K562 (cell line): ENCODE results near the gene NAXD. TPM values are rescaled to one million over a fixed set of nuclear protein-coding genes. Genes with fewer than 3 reads are reported as not detected.

Experiments used
- ATAC-seq: fragments of 200-7000 bp; cut with Tn5 transposase; 3 replicates; pipeline ENCODE4 v1.9.1; 2020; ENCODE audit warnings: moderate library complexity
- BruUV-seq: library from RNA; stranded (reverse); fragments of 400-500 nt; replicated peaks from 2 replicates; lab custom pipeline; 2021; lab: Mats Ljungman, UMichigan
- CTCF ChIA-PET: fragments of 300-600 bp; formaldehyde crosslinking; extraction: SDS; loops from one replicate; lab custom pipeline; 2021; ENCODE audit warnings: low intra/inter-chr PET ratio; lab: Yijun Ruan, JAX
- POLR2A ChIA-PET: fragments of 300-600, 350-650 bp; sonication (Branson Sonifier 250); formaldehyde crosslinking; extraction: SDS; loops from one replicate; lab custom pipeline; 2021; ENCODE audit warnings: antibody characterized with exemption, inconsistent platforms; lab: Yijun Ruan, JAX
- DNase-seq, 4 experiments: peaks; one replicate each; pipeline versions ENCODE4 v3.0.0 to v3.0.0-alpha.2; 2011 to 2018; ENCODE audit warnings: low spot score in 3 of 4, mixed read lengths in 3 of 4; ENCODE audit errors: extremely low read depth in 1 of 4
- FAIRE-seq: peaks from 2 replicates; lab custom pipeline; 2011; peaks lifted over from hg19 to GRCh38; lab: Jason Lieb, UNC
- H2AFZ ChIP-seq: 2 replicates; pipeline ENCODE4 v1.6.0; 2011; ENCODE audit warnings: low read depth, low read length, control low read depth, inconsistent platforms
- H3K27ac ChIP-seq: fragments of 200-600 bp; 3 replicates; pipeline ENCODE4 v1.8.0; 2011; ENCODE audit warnings: low read depth, mild to moderate bottlenecking, control low read depth, inconsistent platforms, low read length, moderate library complexity, mixed read lengths; ENCODE audit errors: extremely low read depth
- H3K27me3 ChIP-seq, 2 experiments: fragments of 300-600 bp in 1 of 2; 2 replicates in 1 of 2; 3 replicates in 1 of 2; pipeline versions ENCODE4 v1.6.0 to v1.8.0; 2011; ENCODE audit warnings: inconsistent platforms in 2 of 2, low read length in 2 of 2, mild to moderate bottlenecking in 1 of 2, mixed read lengths in 1 of 2, moderate library complexity in 1 of 2; ENCODE audit not compliant: control insufficient read depth in 2 of 2, insufficient read depth in 2 of 2
- H3K36me3 ChIP-seq: fragments of 300-600 bp; 3 replicates; pipeline ENCODE4 v1.8.0; 2011; ENCODE audit warnings: mild to moderate bottlenecking, low read length, inconsistent platforms; ENCODE audit not compliant: control insufficient read depth, insufficient read depth
- H3K4me1 ChIP-seq, 2 experiments: fragments of 200-600 bp in 1 of 2; replicated peaks in 1 of 2; 2 replicates in 1 of 2; 3 replicates in 1 of 2; pipeline versions ENCODE4 v1.5.1 to v1.8.0; 2011; ENCODE audit warnings: inconsistent platforms in 2 of 2, low read length in 2 of 2, mild to moderate bottlenecking in 1 of 2, mixed read lengths in 1 of 2, moderate library complexity in 1 of 2; ENCODE audit not compliant: control insufficient read depth in 2 of 2, insufficient read depth in 2 of 2
- H3K4me2 ChIP-seq: 2 replicates; pipeline ENCODE4 v1.6.1; 2011; ENCODE audit warnings: low read length, control low read depth, inconsistent platforms, mixed read lengths; ENCODE audit not compliant: insufficient read depth
- H3K4me3 ChIP-seq: fragments of 200-600 bp; sonication (generic), shearing (Covaris generic); 2 replicates; pipeline ENCODE4 v1.5.1; 2016; ENCODE audit warnings: control low read depth, inconsistent platforms
- H3K79me2 ChIP-seq: fragments of 200-600 bp; 3 replicates; pipeline ENCODE4 v1.8.0; 2011; ENCODE audit warnings: low read length, inconsistent platforms; ENCODE audit not compliant: control insufficient read depth, insufficient read depth
- H3K9ac ChIP-seq, 2 experiments: 2 replicates each; pipeline versions ENCODE4 v1.6.0 to v1.6.1; 2011; ENCODE audit warnings: low read depth in 2 of 2, low read length in 2 of 2, control low read depth in 1 of 2, inconsistent platforms in 1 of 2, mild to moderate bottlenecking in 1 of 2, mixed read lengths in 1 of 2; ENCODE audit not compliant: insufficient read depth in 1 of 2
- H3K9me1 ChIP-seq: one replicate; pipeline ENCODE4 v1.6.0; 2011; ENCODE audit warnings: inconsistent platforms, mild to moderate bottlenecking, low read length, moderate library complexity; ENCODE audit not compliant: control insufficient read depth, insufficient read depth
- H3K9me3 ChIP-seq: replicated peaks from 2 replicates; pipeline ENCODE4 v1.5.1; 2011; ENCODE audit warnings: low read depth, low read length, inconsistent platforms; ENCODE audit not compliant: control insufficient read depth, insufficient read depth
- H4K20me1 ChIP-seq: replicated peaks from 2 replicates; pipeline ENCODE4 v1.6.1; 2011; ENCODE audit warnings: low read length, inconsistent platforms, mixed read lengths; ENCODE audit not compliant: control insufficient read depth, insufficient read depth
- EP400 ChIP-seq: fragments of 450-650 bp; IDR thresholded peaks from 2 replicates; pipeline ENCODE4 v1.6.1; 2017; ENCODE audit warnings: antibody characterized with exemption, mild to moderate bottlenecking, moderate library complexity
- NCOA1 ChIP-seq: fragments of 450-650 bp; IDR thresholded peaks from 2 replicates; pipeline ENCODE4 v1.6.1; 2016; ENCODE audit warnings: low read depth
- NCOR1 ChIP-seq: fragments of 450-650 bp; IDR thresholded peaks from 2 replicates; pipeline ENCODE4 v1.6.1; 2016; ENCODE audit warnings: mild to moderate bottlenecking, moderate library complexity
- WHSC1 ChIP-seq: IDR thresholded peaks from one replicate; pipeline ENCODE4 v1.6.1; 2012; ENCODE audit warnings: low read length, control low read depth, inconsistent platforms
- ZNF77 ChIP-seq: fragments of 250-450 bp; sonication (Bioruptor Pico); IDR thresholded peaks from 2 replicates; pipeline ENCODE4 v1.5.0; 2020
- WGBS: fragments of 100-300 bp; shearing (Covaris generic); methylation state at CpG from one replicate; pipeline ENCODE4 v1.1.6; 2016; ENCODE audit warnings: low coverage, mixed read lengths; ENCODE audit not compliant: insufficient coverage; ENCODE audit errors: missing lambda C conversion rate; 5-methylcytosine and 5-hydroxymethylcytosine counted together
- in situ Hi-C: fragments of 300-500 bp; cut with MboI; formaldehyde crosslinking; loops from 4 replicates; pipeline ENCODE4 v1.15.0; 2018; ENCODE audit warnings: inconsistent platforms, mixed read lengths
- intact Hi-C: fragments of 100-400 bp; cut with micrococcal nuclease; formaldehyde crosslinking; loops from 2 replicates; pipeline ENCODE4 v1.14.2; 2022
- polyA plus RNA-seq, 8 experiments: library from polyadenylated mRNA; depleted of rRNA in 4 of 8; stranded (reverse) in 5 of 8; unstranded in 3 of 8; fragments of >200 nt; fragmentation: Nextera tagmentation in 2 of 8; fragmentation: Illumina TruSeq in 1 of 8; extraction: Ambion mirVana in 2 of 8; extraction: Trizol in 1 of 8; gene quantifications; 2 replicates each; pipeline versions ENCODE4 v1.2.1 to v1.2.3, GENCODE V29; 2011 to 2014; ENCODE audit warnings: inconsistent platforms in 1 of 8, missing spikeins in 1 of 8
- total RNA-seq, 7 experiments: library from RNA; depleted of rRNA in 6 of 7; stranded (reverse); fragments of >200 nt in 6 of 7; fragmentation: Illumina TruSeq in 2 of 7; extraction: Trizol in 2 of 7; gene quantifications; 2 replicates each; pipeline versions ENCODE4 v1.2.1 to v1.2.3, GENCODE V29; 2011 to 2021; ENCODE audit warnings: low replicate concordance in 1 of 7

Gene NAXD
- total and polyA plus RNA-seq, 9 of the 15 experiments (the other 6 are each of a cell fraction or from before 2014, with no cell fraction given): 0.59 to 20.6 (median 13.0) TPM

DNA sequence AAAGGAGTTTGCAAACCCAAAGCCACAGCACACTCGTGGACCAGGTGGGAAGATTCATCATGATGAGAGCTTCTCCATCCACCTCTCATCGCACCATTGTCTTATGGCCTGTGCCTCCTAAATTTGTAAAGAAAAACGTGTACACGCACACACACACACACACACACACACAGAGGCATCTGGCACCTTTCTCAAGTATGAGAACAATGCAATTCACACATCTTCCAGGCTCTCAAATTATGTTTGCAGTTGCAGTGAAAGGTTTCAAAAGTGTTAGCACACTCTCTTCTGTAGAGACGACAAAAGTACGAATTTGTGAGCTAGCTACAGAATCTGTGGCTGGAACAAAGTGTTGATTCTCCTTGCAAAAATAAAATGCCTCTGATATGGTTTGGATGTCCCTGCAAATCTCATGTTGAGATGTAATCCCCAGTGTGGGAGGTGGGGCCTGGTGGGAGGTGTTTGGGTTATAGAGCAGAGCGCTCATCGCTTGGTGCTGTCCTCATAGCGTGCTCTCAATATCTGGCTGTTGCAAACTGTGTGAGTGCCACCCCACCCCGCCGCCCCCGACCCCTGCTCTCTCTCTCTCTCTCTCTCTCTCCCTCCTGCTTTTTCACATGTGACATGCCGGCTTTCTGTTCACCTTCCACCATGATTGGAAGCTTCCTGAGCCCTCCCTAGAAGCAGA lies 32.0 kb upstream of the NAXD start:
- no peak overlapping the region for H3K4me2 ChIP-seq
- no peaks in the 10 kb centered on the region for H3K9me1 ChIP-seq
- in situ Hi-C loops (no loop called here), intact Hi-C loops (no loop called here)
- no peak overlapping the region for H3K27ac ChIP-seq
- no peak overlapping the region for H3K4me3 ChIP-seq
- BruUV-seq: no TSS peak
- no peaks in the 10 kb centered on the region for H3K27me3 ChIP-seq
- TF ChIP-seq WHSC1 (no peak), EP400 (no peak), NCOA1 (no peak), NCOR1 (no peak), ZNF77 (no peak)
- WGBS: 26% methylated on average over 6 of the region's 13 CpGs
- FAIRE-seq: no peak
- H3K79me2 ChIP-seq: no peaks in the 10 kb centered on the region
- ChIA-PET CTCF (no interaction called here), POLR2A (interaction anchor here (0.9 kb wide), 1 partner anchor 10 kb away, joined by 3 read pairs; no protein-coding TSS in a partner anchor)
- no peak overlapping the region for H3K9ac ChIP-seq
- DNase-seq: no peak
- no peaks in the 10 kb centered on the region for H3K36me3 ChIP-seq
- H2AFZ ChIP-seq: no peak overlapping the region
- peak; percentile 47; the same call in 1 of the 3 replicates for ATAC-seq
- no peaks in the 10 kb centered on the region for H4K20me1 ChIP-seq
- H3K4me1 ChIP-seq: peaks cover 0 to 3% of the 10 kb centered on the region in 2 experiments; a peak in 4 of 5 replicates
- H3K9me3 ChIP-seq: no peaks in the 10 kb centered on the region
